Uterus (tissue), 2 donors: ENCODE results near the gene RAB6B.

Experiments
- CTCF ChIP-seq, 4 experiments: fragments of 200-600 bp in 2 of 4; fragments of 450-650 bp in 2 of 4; sonication (generic) in 2 of 4; IDR thresholded peaks; one replicate each; pipeline ENCODE4 v1.5.1; 2016 to 2019; ENCODE audit warnings: antibody characterized with exemption in 4 of 4, mild to moderate bottlenecking in 2 of 4, moderate library complexity in 1 of 4
- POLR2A ChIP-seq, 2 donors: fragments of 450-650 bp; IDR thresholded peaks; one replicate each; pipeline ENCODE4 v1.6.1; 2016; ENCODE audit warnings: antibody characterized with exemption in 2 of 2, mild to moderate bottlenecking in 1 of 2, moderate library complexity in 1 of 2

DNA sequence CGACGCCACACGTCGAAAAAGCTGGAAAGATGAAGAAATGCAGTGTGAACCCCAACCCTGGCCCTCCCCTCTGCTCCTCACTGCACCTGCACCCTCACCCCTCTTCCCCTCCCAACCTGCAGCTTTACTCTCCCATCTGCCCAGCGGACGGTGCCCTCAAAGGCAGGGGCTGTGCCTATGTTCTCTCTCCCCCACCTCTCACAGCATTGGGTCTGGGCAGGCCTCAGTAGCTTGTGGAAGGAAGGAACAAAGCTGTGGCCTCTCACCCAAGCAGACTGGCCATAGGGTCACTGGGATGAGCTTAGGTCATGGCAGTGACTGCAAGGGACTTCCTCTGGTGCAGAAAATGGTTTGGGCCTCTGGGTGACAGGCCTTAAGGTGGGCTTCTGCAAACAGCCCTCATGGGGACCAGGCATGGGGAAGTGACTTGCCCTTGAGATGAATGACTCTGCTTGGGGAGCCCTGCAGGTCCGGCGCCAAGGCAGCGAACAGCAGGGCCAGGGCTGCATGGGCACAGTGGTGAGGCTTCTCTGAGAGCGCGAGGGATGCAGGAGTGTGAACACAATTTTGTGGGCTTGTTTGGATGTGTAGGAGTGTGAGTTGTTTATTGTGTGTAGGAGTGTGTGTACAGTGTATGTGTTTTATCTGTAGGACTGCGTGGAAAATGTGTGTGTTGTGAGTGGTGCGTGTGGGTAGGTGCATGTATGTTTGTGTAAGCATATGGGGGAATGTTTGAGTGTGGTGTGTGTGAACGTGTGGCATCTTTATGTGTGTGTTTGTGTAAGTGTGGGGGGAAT, 60.9 kb downstream of the RAB6B start:
- TF ChIP-seq CTCF (IDR thresholded peaks at IDR 0.05) (no peak), POLR2A (IDR thresholded peaks at IDR 0.05) (no peak)
